HepG2 (cell line): ENCODE results near the gene TRIM36. TPM values are rescaled to one million over a fixed set of nuclear protein-coding genes. Genes with fewer than 3 reads are reported as not detected.

ENCODE experiments used
- ATF1 ChIP-seq: IDR thresholded peaks from 2 replicates; pipeline ENCODE4 v1.6.1; 2016; ENCODE audit warnings: mild to moderate bottlenecking, control low read depth
- ATRX ChIP-seq: sonication (generic); formaldehyde crosslinking; IDR thresholded peaks from 2 replicates; pipeline ENCODE4 v1.4.0; 2020; ENCODE audit warnings: missing genetic modification reagents, borderline replicate concordance
- BORCS8-MEF2B ChIP-seq: sonication (generic); formaldehyde crosslinking; IDR thresholded peaks from 2 replicates; pipeline ENCODE4 v1.8.0; 2022; ENCODE audit warnings: mild to moderate bottlenecking, missing genetic modification reagents
- ETV5 ChIP-seq: IDR thresholded peaks from 2 replicates; pipeline ENCODE4 v1.6.1; 2018; ENCODE audit warnings: missing biosample characterization, missing genetic modification reagents, inconsistent platforms, borderline replicate concordance
- FOXC1 ChIP-seq: sonication (generic); formaldehyde crosslinking; IDR thresholded peaks from 2 replicates; pipeline ENCODE4 v1.8.0; 2022; ENCODE audit warnings: mild to moderate bottlenecking, missing genetic modification reagents, borderline replicate concordance
- HMGA1 ChIP-seq: sonication (generic); formaldehyde crosslinking; conservative IDR thresholded peaks from 2 replicates; pipeline ENCODE4 v1.4.0; 2020; ENCODE audit warnings: missing genetic modification reagents
- MED8 ChIP-seq: sonication (generic); formaldehyde crosslinking; IDR thresholded peaks from 2 replicates; pipeline ENCODE4 v1.8.1; 2023; ENCODE audit warnings: mild to moderate bottlenecking, missing genetic modification reagents; ENCODE audit not compliant: insufficient replicate concordance
- MYNN ChIP-seq: sonication (generic); formaldehyde crosslinking; IDR thresholded peaks from 2 replicates; pipeline ENCODE4 v1.4.0; 2020; ENCODE audit warnings: mild to moderate bottlenecking, low read depth, missing genetic modification reagents
- NKX3-1 ChIP-seq: sonication (generic); formaldehyde crosslinking; IDR thresholded peaks from 2 replicates; pipeline ENCODE4 v1.5.0; 2020; ENCODE audit warnings: missing genetic modification reagents
- PAWR ChIP-seq: sonication (generic); formaldehyde crosslinking; IDR thresholded peaks from 2 replicates; pipeline ENCODE4 v1.4.0; 2020; ENCODE audit warnings: missing genetic modification reagents, mild to moderate bottlenecking, borderline replicate concordance
- RXRB ChIP-seq: IDR thresholded peaks from 2 replicates; pipeline ENCODE4 v1.6.1; 2016; ENCODE audit warnings: borderline replicate concordance, missing genetic modification reagents, missing compliant biosample characterization
- ZNF10 ChIP-seq: sonication (generic); formaldehyde crosslinking; IDR thresholded peaks from 2 replicates; pipeline ENCODE4 v1.4.0; 2020; ENCODE audit warnings: mild to moderate bottlenecking, low read depth, missing genetic modification reagents, borderline replicate concordance
- ZNF329 ChIP-seq: sonication (generic); formaldehyde crosslinking; IDR thresholded peaks from 2 replicates; pipeline ENCODE4 v1.9.0; 2021; ENCODE audit warnings: low read depth, mild to moderate bottlenecking, missing genetic modification reagents
- ZNF460 ChIP-seq: sonication (generic); formaldehyde crosslinking; IDR thresholded peaks from 2 replicates; pipeline ENCODE4 v1.5.1; 2020; ENCODE audit warnings: missing genetic modification reagents, mild to moderate bottlenecking, borderline replicate concordance
- ZNF547 ChIP-seq: sonication (generic); formaldehyde crosslinking; IDR thresholded peaks from 2 replicates; pipeline ENCODE4 v1.5.1; 2020; ENCODE audit warnings: mild to moderate bottlenecking, missing genetic modification reagents
- ZNF552 ChIP-seq: sonication (generic); formaldehyde crosslinking; IDR thresholded peaks from 2 replicates; pipeline ENCODE4 v1.9.0; 2022; ENCODE audit warnings: missing genetic modification reagents, mild to moderate bottlenecking, borderline replicate concordance
- ZNF619 ChIP-seq: sonication (generic); formaldehyde crosslinking; IDR thresholded peaks from 2 replicates; pipeline ENCODE4 v1.4.0; 2020; ENCODE audit warnings: mild to moderate bottlenecking, missing genetic modification reagents
- polyA plus RNA-seq, 8 experiments: library from polyadenylated mRNA; depleted of rRNA in 3 of 8; stranded (reverse) in 7 of 8; unstranded in 1 of 8; fragments of >200 nt; fragmentation: Illumina TruSeq in 4 of 8; extraction: Trizol in 4 of 8; gene quantifications; 2 replicates each; pipeline versions ENCODE4 v1.2.1 to v1.2.3, GENCODE V29; 2011 to 2016; ENCODE audit warnings: low read depth in 4 of 8, missing spikeins in 1 of 8, mixed read lengths in 1 of 8; ENCODE audit not compliant: insufficient read depth in 1 of 8
- total RNA-seq, 5 experiments: library from RNA; depleted of rRNA; stranded (reverse); fragments of >200 nt; fragmentation: Illumina TruSeq; extraction: Trizol; gene quantifications; 2 replicates each; pipeline ENCODE4 v1.2.3, GENCODE V29; 2016; ENCODE audit warnings: low read depth in 1 of 5
- TF ChIP-seq, protein P1 (sequence below): sonication (generic); formaldehyde crosslinking; IDR thresholded peaks from 2 replicates; pipeline ENCODE4 v1.9.0; 2021; ENCODE audit warnings: missing genetic modification reagents, borderline replicate concordance
- TF ChIP-seq, protein P2 (sequence below): sonication (generic); formaldehyde crosslinking; IDR thresholded peaks from 2 replicates; pipeline ENCODE4 v1.9.0; 2021; ENCODE audit warnings: mild to moderate bottlenecking, missing genetic modification reagents
- TF ChIP-seq, protein P3 (sequence below): sonication (generic); formaldehyde crosslinking; IDR thresholded peaks from 2 replicates; pipeline ENCODE4 v1.5.1; 2020; ENCODE audit warnings: mild to moderate bottlenecking, missing genetic modification reagents, borderline replicate concordance

TRIM36 gene
- total and polyA plus RNA-seq, 2 of the 13 experiments (the other 11 are each of a cell fraction or from before 2014, with no cell fraction given) = 1.7 to 2.4 TPM

DNA sequence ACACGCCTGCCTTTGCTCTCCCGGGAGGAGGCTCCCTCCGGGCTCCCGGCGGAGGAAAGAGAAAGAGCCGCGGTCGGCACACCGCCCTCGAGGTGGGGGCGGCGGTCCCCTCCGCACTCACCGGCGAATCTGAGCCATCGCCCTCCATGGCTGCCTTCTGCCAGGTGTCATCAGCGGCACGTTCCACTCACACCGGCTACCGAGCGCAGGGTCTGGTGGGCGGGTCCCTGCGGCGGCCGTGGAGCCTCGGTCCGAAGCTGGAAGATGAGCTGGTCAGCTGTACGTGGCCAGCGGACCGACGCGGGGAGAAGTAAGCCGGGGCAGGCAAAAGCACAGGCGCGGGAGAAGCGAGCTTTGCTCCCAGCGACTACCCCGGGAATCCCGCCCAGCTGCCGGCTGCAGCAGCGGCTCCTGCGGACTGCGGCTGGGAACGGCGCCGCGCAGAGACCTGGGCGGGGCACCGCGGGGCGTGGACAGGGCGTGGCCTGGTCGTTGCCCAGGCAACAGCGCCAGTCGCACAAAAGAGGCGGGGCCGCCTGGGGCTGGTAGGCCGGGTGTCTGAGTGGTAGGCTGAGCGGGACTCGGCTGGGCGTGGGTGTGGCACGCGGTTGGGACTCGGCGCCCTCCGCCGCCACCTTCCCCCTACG is at the start of gene TRIM36 (continued):
- TF ChIP-seq, protein P1, sequence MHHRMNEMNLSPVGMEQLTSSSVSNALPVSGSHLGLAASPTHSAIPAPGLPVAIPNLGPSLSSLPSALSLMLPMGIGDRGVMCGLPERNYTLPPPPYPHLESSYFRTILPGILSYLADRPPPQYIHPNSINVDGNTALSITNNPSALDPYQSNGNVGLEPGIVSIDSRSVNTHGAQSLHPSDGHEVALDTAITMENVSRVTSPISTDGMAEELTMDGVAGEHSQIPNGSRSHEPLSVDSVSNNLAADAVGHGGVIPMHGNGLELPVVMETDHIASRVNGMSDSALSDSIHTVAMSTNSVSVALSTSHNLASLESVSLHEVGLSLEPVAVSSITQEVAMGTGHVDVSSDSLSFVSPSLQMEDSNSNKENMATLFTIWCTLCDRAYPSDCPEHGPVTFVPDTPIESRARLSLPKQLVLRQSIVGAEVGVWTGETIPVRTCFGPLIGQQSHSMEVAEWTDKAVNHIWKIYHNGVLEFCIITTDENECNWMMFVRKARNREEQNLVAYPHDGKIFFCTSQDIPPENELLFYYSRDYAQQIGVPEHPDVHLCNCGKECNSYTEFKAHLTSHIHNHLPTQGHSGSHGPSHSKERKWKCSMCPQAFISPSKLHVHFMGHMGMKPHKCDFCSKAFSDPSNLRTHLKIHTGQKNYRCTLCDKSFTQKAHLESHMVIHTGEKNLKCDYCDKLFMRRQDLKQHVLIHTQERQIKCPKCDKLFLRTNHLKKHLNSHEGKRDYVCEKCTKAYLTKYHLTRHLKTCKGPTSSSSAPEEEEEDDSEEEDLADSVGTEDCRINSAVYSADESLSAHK (CRISPR knock-in tag) = no peak
- no peak; the same call in 1 of the 2 replicates for TF ChIP-seq ETV5
- no peak for TF ChIP-seq ZNF552
- no peak for TF ChIP-seq ATF1 (CRISPR knock-in tag)
- TF ChIP-seq ZNF619 (CRISPR knock-in tag) = no peak
- no peak for TF ChIP-seq RXRB (CRISPR knock-in tag)
- TF ChIP-seq, protein P2, sequence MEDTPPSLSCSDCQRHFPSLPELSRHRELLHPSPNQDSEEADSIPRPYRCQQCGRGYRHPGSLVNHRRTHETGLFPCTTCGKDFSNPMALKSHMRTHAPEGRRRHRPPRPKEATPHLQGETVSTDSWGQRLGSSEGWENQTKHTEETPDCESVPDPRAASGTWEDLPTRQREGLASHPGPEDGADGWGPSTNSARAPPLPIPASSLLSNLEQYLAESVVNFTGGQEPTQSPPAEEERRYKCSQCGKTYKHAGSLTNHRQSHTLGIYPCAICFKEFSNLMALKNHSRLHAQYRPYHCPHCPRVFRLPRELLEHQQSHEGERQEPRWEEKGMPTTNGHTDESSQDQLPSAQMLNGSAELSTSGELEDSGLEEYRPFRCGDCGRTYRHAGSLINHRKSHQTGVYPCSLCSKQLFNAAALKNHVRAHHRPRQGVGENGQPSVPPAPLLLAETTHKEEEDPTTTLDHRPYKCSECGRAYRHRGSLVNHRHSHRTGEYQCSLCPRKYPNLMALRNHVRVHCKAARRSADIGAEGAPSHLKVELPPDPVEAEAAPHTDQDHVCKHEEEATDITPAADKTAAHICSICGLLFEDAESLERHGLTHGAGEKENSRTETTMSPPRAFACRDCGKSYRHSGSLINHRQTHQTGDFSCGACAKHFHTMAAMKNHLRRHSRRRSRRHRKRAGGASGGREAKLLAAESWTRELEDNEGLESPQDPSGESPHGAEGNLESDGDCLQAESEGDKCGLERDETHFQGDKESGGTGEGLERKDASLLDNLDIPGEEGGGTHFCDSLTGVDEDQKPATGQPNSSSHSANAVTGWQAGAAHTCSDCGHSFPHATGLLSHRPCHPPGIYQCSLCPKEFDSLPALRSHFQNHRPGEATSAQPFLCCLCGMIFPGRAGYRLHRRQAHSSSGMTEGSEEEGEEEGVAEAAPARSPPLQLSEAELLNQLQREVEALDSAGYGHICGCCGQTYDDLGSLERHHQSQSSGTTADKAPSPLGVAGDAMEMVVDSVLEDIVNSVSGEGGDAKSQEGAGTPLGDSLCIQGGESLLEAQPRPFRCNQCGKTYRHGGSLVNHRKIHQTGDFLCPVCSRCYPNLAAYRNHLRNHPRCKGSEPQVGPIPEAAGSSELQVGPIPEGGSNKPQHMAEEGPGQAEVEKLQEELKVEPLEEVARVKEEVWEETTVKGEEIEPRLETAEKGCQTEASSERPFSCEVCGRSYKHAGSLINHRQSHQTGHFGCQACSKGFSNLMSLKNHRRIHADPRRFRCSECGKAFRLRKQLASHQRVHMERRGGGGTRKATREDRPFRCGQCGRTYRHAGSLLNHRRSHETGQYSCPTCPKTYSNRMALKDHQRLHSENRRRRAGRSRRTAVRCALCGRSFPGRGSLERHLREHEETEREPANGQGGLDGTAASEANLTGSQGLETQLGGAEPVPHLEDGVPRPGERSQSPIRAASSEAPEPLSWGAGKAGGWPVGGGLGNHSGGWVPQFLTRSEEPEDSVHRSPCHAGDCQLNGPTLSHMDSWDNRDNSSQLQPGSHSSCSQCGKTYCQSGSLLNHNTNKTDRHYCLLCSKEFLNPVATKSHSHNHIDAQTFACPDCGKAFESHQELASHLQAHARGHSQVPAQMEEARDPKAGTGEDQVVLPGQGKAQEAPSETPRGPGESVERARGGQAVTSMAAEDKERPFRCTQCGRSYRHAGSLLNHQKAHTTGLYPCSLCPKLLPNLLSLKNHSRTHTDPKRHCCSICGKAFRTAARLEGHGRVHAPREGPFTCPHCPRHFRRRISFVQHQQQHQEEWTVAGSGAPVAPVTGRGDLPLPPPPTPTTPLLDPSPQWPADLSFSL (CRISPR knock-in tag) = no peak
- TF ChIP-seq ZNF547 = 0 out of 2 replicates have a peak, but pooled peaks have one; percentile 43
- peak; percentile 34; the same call in 1 of the 2 replicates for TF ChIP-seq FOXC1 (CRISPR knock-in tag)
- TF ChIP-seq PAWR = no peak
- TF ChIP-seq ZNF460 = no peak
- no peak for TF ChIP-seq NKX3-1 (CRISPR knock-in tag)
- TF ChIP-seq, protein P3, sequence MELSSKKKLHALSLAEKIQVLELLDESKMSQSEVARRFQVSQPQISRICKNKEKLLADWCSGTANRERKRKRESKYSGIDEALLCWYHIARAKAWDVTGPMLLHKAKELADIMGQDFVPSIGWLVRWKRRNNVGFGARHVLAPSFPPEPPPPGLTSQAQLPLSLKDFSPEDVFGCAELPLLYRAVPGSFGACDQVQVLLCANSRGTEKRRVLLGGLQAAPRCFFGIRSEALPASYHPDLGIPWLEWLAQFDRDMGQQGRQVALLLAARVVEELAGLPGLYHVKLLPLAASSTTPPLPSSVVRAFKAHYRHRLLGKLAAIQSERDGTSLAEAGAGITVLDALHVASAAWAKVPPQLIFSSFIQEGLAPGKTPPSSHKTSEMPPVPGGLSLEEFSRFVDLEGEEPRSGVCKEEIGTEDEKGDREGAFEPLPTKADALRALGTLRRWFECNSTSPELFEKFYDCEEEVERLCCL = no peak
- 0 out of 2 replicates have a peak, but pooled peaks have one; percentile 10 for TF ChIP-seq MYNN (CRISPR knock-in tag)
- TF ChIP-seq HMGA1 (CRISPR knock-in tag) = no peak
- no peak for TF ChIP-seq ZNF329 (CRISPR knock-in tag)
- TF ChIP-seq ZNF10 = no peak
- peak; percentile 70; the same call in 1 of the 2 replicates for TF ChIP-seq BORCS8-MEF2B (CRISPR knock-in tag)
- TF ChIP-seq ATRX = no peak
- no peak for TF ChIP-seq MED8 (CRISPR knock-in tag)
